Stimulated activated CD4-positive, alpha-beta T cell treated with anti-CD3 and anti-CD28 coated beads, Interleukin-1b, Interleukin-23, amount 100 ng/mL, for 48 hours (primary cell): Measurements from ENCODE around the gene GAP43.

ENCODE experiments used
- DNase-seq: peaks from one replicate; pipeline ENCODE4 v3.0.0-alpha.2; 2020

GAP43 gene

GRCh38 chr3:115663414-115663813, 40.1 kb downstream of the GAP43 start:
- DNase-seq: no peak

DNA sequence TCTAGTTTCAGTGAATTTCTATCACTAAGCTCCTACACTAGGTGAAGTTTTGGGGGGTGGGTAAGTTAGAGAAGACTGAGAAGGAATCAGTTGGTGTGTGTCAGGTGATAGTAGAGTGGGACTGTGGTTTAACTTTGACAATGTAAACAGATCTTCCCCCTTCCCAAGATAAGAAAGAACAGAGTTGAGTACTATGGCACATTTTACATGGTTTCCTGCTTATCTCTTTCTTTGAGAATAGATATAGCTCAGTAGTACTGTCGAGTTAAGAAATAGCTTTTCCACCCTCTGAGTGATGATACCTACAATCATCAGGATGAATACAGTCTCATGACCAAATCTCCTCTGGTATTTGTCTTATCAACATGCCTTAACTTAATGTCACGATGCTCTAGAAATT, 42.8 kb downstream of the GAP43 start:
- DNase-seq: no peak

DNA sequence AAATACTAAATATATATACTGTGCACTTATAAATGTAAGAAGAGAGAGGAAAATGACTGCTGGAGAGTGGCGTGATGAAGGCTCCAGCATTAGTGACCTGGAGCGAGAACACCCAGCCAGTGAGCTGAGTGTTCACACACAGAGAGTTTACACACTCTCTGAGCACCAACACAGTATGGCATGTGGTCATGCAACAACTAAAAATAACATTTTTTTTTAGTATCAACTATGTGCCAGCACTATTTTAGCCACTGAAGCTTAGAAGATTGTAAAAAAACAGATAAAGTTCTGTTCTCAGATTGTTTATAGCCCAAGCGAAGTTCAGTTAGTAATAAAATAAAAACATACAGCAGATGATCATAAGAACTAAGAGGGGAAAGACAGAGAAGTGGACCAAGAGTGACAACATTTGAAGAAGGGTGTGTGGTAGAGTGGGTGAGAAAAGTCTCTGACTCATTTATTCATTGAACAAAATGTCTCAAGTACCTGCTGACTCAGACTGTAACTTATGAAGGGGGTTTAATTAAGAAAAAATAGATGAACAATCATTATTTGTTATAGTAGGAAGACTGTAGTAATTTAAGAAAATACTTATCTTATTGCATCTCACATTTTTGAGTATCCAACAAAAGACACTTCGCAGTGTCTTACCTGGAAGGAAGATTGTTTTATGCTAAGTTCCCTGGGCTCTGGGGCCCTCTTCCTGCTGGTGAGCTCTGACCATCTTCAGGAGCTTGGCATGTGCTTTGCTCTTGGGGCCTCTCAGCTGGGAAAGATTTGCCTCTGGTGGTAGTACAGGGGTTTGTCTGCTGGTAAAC, 43.8 kb downstream of the GAP43 start:
- DNase-seq: no peak

DNA sequence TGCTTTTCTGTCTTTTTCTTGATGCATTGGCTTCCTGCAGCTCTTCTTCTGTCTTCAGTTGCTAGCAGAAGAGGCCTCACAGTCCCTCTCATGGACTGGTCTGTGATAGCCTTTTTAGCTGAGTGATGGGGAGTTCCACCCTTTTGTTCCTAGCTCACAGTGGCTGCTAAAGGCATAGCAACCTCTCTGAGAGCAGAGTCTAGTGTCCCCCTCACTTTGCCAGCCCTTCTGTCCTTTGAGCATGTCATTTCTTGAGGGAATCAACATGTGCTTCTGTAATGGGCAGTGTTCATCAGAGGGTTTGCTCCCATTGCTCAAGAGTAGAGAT, 44.4 kb downstream of the GAP43 start:
- no peak for DNase-seq

GRCh38 chr3:115670911-115671310, 47.6 kb downstream of the GAP43 start:
- no peak for DNase-seq

DNA sequence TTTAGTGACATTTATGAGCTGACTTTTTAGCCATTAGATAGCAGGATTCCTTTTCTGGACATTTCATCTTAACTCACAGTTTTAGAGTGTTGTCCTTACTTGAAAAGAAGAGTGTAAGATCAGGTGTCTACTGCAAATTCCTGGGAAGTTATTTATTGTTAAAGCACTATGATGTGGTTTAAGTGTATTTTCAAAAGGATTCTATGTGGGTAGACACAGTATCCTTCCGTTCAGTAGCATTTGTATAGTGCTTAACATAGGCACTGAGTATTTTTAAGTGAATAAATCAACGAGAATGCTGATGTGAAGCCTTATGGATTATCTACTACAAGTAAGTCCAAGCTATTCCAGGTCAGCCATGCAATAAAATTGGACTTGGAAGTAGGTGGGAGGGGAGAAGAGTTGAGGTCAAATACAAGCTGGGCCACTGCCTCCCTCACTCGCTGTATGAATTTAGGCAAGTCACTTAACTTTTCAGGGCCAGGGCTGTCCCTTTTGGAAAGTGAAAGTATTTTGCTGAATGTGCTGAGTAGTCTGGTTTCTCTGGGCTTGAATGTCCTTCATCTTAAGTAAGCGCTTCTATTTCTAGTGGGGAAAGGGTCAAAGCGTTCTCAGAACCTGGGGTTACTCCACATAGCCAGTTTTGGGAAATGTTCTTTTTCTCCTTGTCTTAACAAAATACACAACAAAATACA, 48.6 kb downstream of the GAP43 start:
- DNase-seq: no peak

DNA sequence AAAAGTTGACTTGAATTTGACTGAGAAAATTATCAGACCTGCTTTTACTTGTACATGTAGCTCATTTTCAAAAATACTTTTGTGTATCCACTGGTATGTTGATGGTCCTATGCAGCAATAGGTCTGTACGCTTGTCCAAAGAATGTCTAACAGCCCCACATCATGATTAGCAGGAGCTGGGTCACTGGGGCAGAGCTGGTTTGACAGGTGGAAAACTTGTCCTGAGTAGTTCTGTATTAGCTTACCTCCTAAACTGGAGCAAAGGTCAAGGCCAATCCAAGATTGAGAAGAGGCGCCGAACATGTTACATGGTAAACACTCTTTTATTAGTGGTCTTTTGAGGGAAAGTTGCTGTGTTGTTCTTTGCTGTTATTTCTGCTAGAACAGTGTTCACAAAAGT, 50.6 kb downstream of the GAP43 start:
- no peak for DNase-seq

GRCh38 chr3:115676336-115676735, 53.0 kb downstream of the GAP43 start:
- DNase-seq: no peak

DNA sequence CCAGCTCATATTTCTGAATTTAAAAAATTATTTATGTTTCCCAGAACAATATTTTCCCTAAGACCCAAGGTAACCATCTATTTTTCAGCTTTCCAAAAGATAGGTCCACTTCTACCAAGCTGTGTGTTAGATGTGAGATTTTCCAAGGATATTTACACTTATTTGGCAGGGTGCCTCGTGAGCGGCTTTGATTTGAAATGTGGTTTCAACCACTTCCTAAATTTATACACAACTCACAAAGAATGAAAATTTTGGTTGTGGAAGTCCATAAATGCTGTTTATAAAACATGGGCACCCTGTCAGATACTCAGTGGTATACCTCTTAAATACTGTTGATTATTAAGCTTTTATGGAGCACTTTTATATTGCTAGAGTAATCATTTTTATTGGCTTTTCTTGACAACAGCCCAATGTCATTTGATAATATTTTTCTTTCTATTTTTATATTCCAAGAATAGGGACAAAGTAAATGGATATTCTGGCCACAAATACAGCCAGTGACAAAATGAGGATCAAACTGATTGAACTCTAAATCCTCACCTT, 57.6 kb downstream of the GAP43 start:
- DNase-seq: no peak

DNA sequence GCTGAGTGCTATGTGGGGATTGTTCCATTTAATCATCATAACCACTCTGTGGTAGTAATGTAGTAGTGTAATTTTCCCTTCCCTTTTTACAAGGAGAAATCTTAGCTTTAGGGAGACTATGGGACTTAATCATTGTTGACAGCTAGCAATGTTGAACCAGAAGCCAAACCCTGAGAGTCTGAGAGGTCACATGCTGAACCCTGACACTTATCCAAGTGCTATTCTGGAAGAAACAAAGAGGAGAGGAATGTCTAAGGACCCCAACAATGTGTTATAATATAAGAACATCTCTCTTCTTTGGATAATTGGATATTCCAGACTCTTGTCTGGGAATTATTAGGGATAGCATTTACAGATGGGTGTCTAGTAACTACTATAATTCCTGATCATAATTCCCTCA, 58.4 kb downstream of the GAP43 start:
- no peak for DNase-seq

- no peak for DNase-seq
Measured at GRCh38 chr3:115683305-115683704, 60.0 kb downstream of the GAP43 start.

DNA sequence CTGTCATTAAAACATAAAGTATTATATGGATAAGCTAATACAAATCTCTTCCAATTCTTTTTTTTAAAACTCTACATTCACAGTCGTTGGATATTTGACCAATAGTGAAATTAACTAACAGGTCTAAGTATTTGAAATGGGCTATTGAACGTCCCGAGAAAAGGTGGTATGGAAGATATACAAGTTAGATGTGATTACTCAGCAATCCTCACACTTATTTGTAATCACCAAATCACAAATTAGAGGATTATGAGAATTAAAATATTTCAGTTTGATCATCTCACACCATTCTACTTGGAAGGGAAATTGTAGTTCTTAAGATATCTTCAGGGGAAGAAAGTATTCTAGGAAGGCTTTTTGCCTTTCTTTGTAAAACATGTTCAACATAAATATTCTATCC, 60.5 kb downstream of the GAP43 start:
- no peak for DNase-seq

DNA sequence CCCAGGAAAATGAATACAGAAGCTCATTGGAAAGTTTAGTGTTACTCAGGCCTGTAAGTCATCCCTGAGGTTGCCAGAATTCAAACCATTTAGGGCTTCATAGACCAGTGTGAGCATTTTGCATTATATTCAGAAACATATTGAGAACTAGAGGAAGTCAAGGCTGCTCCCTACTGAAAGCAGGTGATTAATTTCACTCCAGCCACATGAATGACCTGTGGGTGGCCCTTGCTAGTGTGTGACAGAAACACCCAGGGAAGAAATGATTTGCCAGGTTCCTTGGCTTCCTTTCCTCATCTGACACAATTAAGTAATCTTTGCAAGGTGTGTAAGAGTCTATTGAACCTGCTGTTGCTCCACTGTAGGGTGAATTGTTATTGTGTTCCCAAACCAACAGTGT, 61.8 kb downstream of the GAP43 start:
- DNase-seq: no peak

DNA sequence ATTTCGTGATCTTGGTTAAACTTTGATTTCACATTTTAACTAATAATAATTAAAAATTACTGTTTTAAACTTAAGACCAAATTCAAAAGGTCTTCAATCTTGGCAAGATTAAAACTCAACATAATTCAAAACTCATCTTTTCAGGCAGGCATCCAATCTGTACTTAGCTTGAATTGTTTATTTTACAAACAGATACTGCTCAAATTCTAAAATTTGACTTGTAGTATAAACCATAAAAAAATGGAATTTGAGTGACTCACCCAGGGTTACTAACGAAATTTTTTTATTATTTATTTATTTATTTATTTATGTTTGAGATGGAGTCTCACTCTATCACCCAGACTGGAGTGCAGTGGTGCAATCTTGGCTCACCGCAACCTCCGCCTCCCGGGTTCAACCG, 64.4 kb downstream of the GAP43 start:
- DNase-seq: no peak

DNA sequence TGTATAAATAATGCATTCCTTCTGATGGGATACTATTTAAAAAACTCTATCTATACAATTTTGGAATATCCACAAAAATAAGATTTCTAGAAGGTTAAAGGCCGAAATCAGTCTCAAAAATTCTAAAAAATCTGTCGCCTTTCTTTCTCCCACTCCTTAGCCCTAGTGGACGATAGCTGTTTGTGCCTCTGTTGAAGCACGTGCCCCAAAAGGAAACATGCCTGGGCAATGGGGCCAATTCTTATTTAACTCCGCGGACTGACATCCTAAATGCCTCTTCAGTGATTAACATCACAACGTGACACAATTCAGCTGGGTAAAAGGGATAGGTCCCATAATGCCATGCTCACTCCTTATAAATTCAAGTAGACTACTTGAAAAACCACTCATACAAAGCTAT, 65.1 kb downstream of the GAP43 start:
- no peak for DNase-seq

GRCh38 chr3:115689928-115690327, 66.6 kb downstream of the GAP43 start:
- no peak for DNase-seq

DNA sequence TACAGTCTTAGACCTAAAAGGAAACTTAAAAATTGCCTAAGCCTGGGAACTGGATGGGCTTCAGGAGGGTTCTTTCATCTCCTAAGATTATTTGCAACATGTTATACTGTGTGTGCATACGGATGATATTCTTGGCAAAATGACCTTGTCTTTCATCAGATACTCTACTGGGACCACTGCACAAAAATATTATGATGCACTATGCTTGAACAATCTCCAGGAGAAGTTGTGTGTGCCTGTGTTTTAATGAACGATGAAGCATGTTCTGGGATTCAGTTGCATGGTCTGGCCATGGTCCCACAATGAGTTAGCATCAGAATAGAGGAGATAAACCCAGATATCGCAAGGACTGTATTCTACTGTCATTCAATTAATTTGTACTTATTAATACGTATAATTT, 68.7 kb downstream of the GAP43 start:
- no peak for DNase-seq

GRCh38 chr3:115692887-115693524, 69.7 kb downstream of the GAP43 start:
- DNase-seq: peak; percentile 60

DNA sequence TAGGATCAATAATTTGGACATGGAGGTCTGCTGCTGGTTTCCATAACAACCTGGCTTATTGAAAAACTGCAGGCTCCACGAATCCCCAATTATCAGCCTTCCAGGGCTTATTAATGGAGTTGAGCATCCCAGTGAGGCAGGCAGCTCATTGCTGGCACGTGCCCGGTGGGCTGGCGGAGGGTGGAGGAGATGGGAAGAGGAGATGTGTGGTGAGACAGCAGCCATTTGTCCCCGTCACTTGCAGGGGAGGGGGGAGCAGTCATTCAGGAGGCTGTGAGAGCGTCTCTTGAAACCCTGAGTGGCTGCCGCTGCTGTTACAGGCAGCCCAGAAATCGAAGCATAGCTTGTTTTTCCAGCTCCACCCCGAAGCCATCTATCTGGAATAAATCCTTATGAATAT, 70.6 kb downstream of the GAP43 start:
- DNase-seq: no peak

DNA sequence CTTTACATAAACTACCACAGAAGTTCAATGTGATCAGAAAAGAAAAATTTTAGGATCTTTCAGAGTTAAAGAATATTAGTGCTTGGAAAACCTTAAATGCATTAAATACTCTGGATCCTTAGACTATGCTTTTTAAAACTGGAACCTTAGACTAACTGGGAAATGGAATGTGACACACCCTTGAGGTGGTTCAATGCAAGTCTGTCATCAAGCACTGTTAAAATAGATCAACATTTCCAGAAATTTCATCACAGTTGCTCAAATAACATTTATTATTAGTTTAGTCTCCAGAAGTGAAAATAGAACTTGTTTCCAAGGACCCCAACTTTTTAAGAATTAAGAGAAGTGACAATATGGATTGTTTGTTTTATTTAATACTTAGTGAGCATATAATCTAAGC, 71.8 kb downstream of the GAP43 start:
- no peak for DNase-seq

DNA sequence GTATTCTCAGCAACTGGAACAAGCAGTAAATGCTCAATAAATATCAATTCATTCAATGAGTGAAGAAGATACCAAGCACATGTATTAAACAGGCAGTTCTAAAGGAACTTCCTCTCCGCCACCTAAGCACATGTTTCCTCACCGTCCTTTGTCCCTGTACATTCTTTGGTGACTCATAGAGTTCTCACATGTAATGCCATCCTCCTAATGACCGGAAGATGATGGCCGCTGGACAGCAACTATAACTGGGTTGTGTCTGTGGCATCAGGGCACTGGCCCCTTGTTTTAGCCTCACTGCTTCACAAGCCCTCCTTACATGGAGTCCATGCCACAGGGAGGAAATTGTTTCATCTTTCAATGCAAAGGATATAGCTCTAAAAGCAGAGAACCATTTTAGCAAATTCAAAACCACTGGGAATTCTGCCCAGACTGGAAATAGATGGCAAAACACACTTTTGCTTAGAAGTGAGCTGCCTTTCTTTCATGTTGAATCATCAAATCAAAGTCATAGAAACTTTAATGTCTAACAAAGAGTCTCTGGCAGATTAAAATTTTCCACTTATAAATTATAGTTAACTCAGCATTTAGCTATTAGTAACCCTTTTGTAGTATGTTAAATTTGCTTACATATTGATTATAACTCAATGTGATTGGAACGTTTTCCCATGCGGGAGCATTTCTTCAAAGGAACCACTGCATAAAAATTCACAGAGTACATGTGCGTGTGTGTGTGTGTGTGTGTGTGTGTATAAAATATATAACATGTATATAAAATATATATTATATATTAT, 74.1 kb downstream of the GAP43 start:
- no peak for DNase-seq

GRCh38 chr3:115698851-115699591, 75.7 kb downstream of the GAP43 start:
- no peak for DNase-seq
